Measurements from ENCODE around the gene TRAF3. TPM values are rescaled to one million over a fixed set of nuclear protein-coding genes. Genes with fewer than 3 reads are reported as not detected.

Gene TRAF3
- total RNA-seq, 1 experiment from 2014 or later = 37.6 TPM

- intact Hi-C loops (cut with micrococcal nuclease; ENCODE audit: unreplicated experiment) = no loop called here
- no TSS peak for BruUV-seq (replicated peaks)
Observed at GRCh38 chr14:102902086-102902485, 124.8 kb downstream of the TRAF3 start.

GRCh38 chr14:102902523-102903247 is 125.4 kb downstream of the TRAF3 start:
- Histone ChIP-seq H3K27me3 (ENCODE audit: control insufficient read depth, insufficient read depth, low read length) (no peaks in the 10 kb centered on the region), H3K27ac (ENCODE audit: low read length) (no peak overlapping the region), H3K36me3 (ENCODE audit: control insufficient read depth, insufficient read depth, low read length) (no peaks in the 10 kb centered on the region; the same call in 1 of the 2 replicates), H3K4me1 (ENCODE audit: control insufficient read depth, insufficient read depth, low read length) (no peaks in the 10 kb centered on the region), H3K9me3 (ENCODE audit: control insufficient read depth, insufficient read depth, low read depth, low read length) (no peaks in the 10 kb centered on the region), H3K4me3 (ENCODE audit: low read depth in 2 of 2, low read length in 2 of 2) (no peak overlapping the region)
- ChIA-PET CTCF (no interaction called here), POLR2A (no interaction called here)
- BruUV-seq (replicated peaks) = no TSS peak
- intact Hi-C loops (cut with micrococcal nuclease; ENCODE audit: unreplicated experiment) = no loop called here
- no peak for DNase-seq (ENCODE audit: low read depth, low spot score)
- TF ChIP-seq TCF7L2 (IDR thresholded peaks at IDR 0.05; ENCODE audit: low read depth, low read length) = no peak
- TF ChIP-seq REST (IDR thresholded peaks at IDR 0.05; ENCODE audit: insufficient read depth in 1 of 2, low read depth in 2 of 2, low read length in 1 of 2) = no peak
- TF ChIP-seq CTCF (IDR thresholded peaks at IDR 0.05) = no peak
- TF ChIP-seq SIN3A (IDR thresholded peaks at IDR 0.05; ENCODE audit: borderline replicate concordance, insufficient read depth, low read depth, low read length) = no peak
- TF ChIP-seq POLR2AphosphoS5 (IDR thresholded peaks at IDR 0.05; ENCODE audit: low read depth, low read length) = no peak
- in situ Hi-C loops (cut with HindIII; ENCODE audit: low pct_unique_long_range_greater_than_20kb, low sequenced_read_pairs) = no loop called here
- no peak for ATAC-seq

More at GRCh38 chr14:102902086-102902485, 124.8 kb downstream of the TRAF3 start:
- no peaks in the 10 kb centered on the region for H3K4me1 ChIP-seq (ENCODE audit: control insufficient read depth, insufficient read depth, low read length)
- in situ Hi-C loops (cut with HindIII; ENCODE audit: low pct_unique_long_range_greater_than_20kb, low sequenced_read_pairs) = no loop called here
- no peak for TF ChIP-seq TCF7L2 (IDR thresholded peaks at IDR 0.05; ENCODE audit: low read depth, low read length)
- no peak for TF ChIP-seq REST (IDR thresholded peaks at IDR 0.05; ENCODE audit: insufficient read depth in 1 of 2, low read depth in 2 of 2, low read length in 1 of 2)
- no peak for TF ChIP-seq CTCF (IDR thresholded peaks at IDR 0.05)
- TF ChIP-seq SIN3A (IDR thresholded peaks at IDR 0.05; ENCODE audit: borderline replicate concordance, insufficient read depth, low read depth, low read length) = no peak
- no peak for TF ChIP-seq POLR2AphosphoS5 (IDR thresholded peaks at IDR 0.05; ENCODE audit: low read depth, low read length)
- no peaks in the 10 kb centered on the region for H3K27me3 ChIP-seq (ENCODE audit: control insufficient read depth, insufficient read depth, low read length)
- no peaks in the 10 kb centered on the region; the same call in 1 of the 2 replicates for H3K36me3 ChIP-seq (ENCODE audit: control insufficient read depth, insufficient read depth, low read length)
- no peak overlapping the region for H3K27ac ChIP-seq (ENCODE audit: low read length)
- ChIA-PET CTCF (no interaction called here), POLR2A (no interaction called here)
- H3K4me3 ChIP-seq (ENCODE audit: low read depth in 2 of 2, low read length in 2 of 2) = no peak overlapping the region
- no peak for DNase-seq (ENCODE audit: low read depth, low spot score)
- H3K9me3 ChIP-seq (ENCODE audit: control insufficient read depth, insufficient read depth, low read depth, low read length) = no peaks in the 10 kb centered on the region
- no peak for ATAC-seq

Measured in Panc1 (cell line).